Endothelial cell of umbilical vein (primary cell): ENCODE measurements around the gene PPM1H. TPM values are rescaled to one million over a fixed set of nuclear protein-coding genes. Genes with fewer than 3 reads are reported as not detected.

Experiments used
- BruUV-seq: library from RNA; stranded (reverse); fragments of 400-500 nt; replicated peaks from 2 replicates; lab custom pipeline; 2021; lab: Mats Ljungman, UMichigan
- CTCF ChIA-PET: fragments of 300-600, 350-600 bp; sonication (Branson Sonifier 250); formaldehyde crosslinking; loops from one replicate; lab custom pipeline; 2021; ENCODE audit warnings: antibody characterized with exemption, inconsistent platforms; lab: Charles Lee
- POLR2A ChIA-PET: fragments of 300-600, 350-600 bp; sonication (Branson Sonifier 250); formaldehyde crosslinking; loops from one replicate; lab custom pipeline; 2021; ENCODE audit warnings: antibody characterized with exemption, inconsistent platforms; lab: Charles Lee
- DNase-seq: peaks from one replicate; pipeline ENCODE4 v3.0.0-alpha.2; 2011; ENCODE audit warnings: low read depth, low spot score
- FAIRE-seq: peaks from 2 replicates; lab custom pipeline; 2011; peaks lifted over from hg19 to GRCh38; lab: Jason Lieb, UNC
- H2AFZ ChIP-seq: 2 replicates; pipeline ENCODE4 v1.6.0; 2012; ENCODE audit warnings: low read depth, low read length, control low read depth, inconsistent platforms
- H3K27ac ChIP-seq: 2 replicates; pipeline ENCODE4 v1.5.1; 2011; ENCODE audit warnings: low read depth, mild to moderate bottlenecking, control low read depth, low read length, moderate library complexity; ENCODE audit not compliant: insufficient read depth
- H3K27me3 ChIP-seq, 2 experiments: 2 replicates each; pipeline versions ENCODE4 v1.6.0 to v1.6.1; 2011; ENCODE audit warnings: low read length in 2 of 2, mixed read lengths in 1 of 2; ENCODE audit not compliant: control insufficient read depth in 2 of 2, insufficient read depth in 2 of 2
- H3K36me3 ChIP-seq, 2 experiments: 2 replicates in 1 of 2; 3 replicates in 1 of 2; pipeline ENCODE4 v1.5.1; 2011; ENCODE audit warnings: low read length in 2 of 2, mild to moderate bottlenecking in 1 of 2, moderate library complexity in 1 of 2; ENCODE audit not compliant: control insufficient read depth in 2 of 2, insufficient read depth in 2 of 2; ENCODE audit errors: extremely low read depth in 1 of 2
- H3K4me1 ChIP-seq: 3 replicates; pipeline ENCODE4 v1.5.1; 2011; ENCODE audit warnings: mild to moderate bottlenecking, low read length; ENCODE audit not compliant: control insufficient read depth, insufficient read depth; ENCODE audit errors: extremely low read depth
- H3K4me2 ChIP-seq: 2 replicates; pipeline ENCODE4 v1.6.1; 2011; ENCODE audit warnings: low read length, control low read depth, mixed read lengths; ENCODE audit not compliant: insufficient read depth
- H3K4me3 ChIP-seq, 3 experiments: fragments of 200-600 bp in 1 of 3; sonication (generic), shearing (Covaris generic) in 1 of 3; replicated peaks in 1 of 3; 2 replicates each; pipeline ENCODE4 v1.5.1; 2011 to 2016; ENCODE audit warnings: control low read depth in 3 of 3, low read length in 3 of 3, mild to moderate bottlenecking in 2 of 3, inconsistent platforms in 1 of 3, low read depth in 1 of 3, moderate library complexity in 1 of 3; ENCODE audit not compliant: insufficient read depth in 1 of 3
- H3K79me2 ChIP-seq: 2 replicates; pipeline ENCODE4 v1.6.0; 2012; ENCODE audit warnings: low read length, inconsistent platforms; ENCODE audit not compliant: control insufficient read depth, insufficient read depth
- H3K9ac ChIP-seq: replicated peaks from 2 replicates; pipeline ENCODE3; 2011; ENCODE audit warnings: low read length, control low read depth; ENCODE audit not compliant: insufficient read depth; ENCODE audit errors: extremely low read depth
- H3K9me1 ChIP-seq: replicated peaks from 3 replicates; pipeline ENCODE4 v1.6.0; 2011; ENCODE audit warnings: mild to moderate bottlenecking, low read length; ENCODE audit not compliant: control insufficient read depth, insufficient read depth; ENCODE audit errors: extremely low read depth
- H3K9me3 ChIP-seq: replicated peaks from 2 replicates; pipeline ENCODE4 v1.5.1; 2012; ENCODE audit warnings: low read length, inconsistent platforms; ENCODE audit not compliant: control insufficient read depth, insufficient read depth
- H4K20me1 ChIP-seq: replicated peaks from 2 replicates; pipeline ENCODE3; 2011; ENCODE audit warnings: mild to moderate bottlenecking, low read length; ENCODE audit not compliant: control insufficient read depth, insufficient read depth; ENCODE audit errors: extremely low read depth
- EZH2 ChIP-seq: IDR thresholded peaks from 2 replicates; pipeline ENCODE4 v1.6.1; 2012; ENCODE audit warnings: borderline replicate concordance, low read depth, mild to moderate bottlenecking, moderate library complexity, low read length, inconsistent platforms; ENCODE audit not compliant: severe bottlenecking
- FOS ChIP-seq: IDR thresholded peaks from 2 replicates; pipeline ENCODE4 v1.6.1; 2011; ENCODE audit warnings: mild to moderate bottlenecking, low read length, moderate library complexity, borderline replicate concordance; ENCODE audit not compliant: insufficient read depth
- GATA2 ChIP-seq: IDR thresholded peaks from 2 replicates; pipeline ENCODE4 v1.7.0; 2011; ENCODE audit warnings: low read depth, mild to moderate bottlenecking, moderate library complexity, mixed read lengths, low read length; ENCODE audit not compliant: insufficient read length, insufficient read depth
- MYC ChIP-seq: IDR thresholded peaks from one replicate; pipeline ENCODE4 v1.6.1; 2011; ENCODE audit warnings: mild to moderate bottlenecking, low read depth, low read length
- POLR2A ChIP-seq: IDR thresholded peaks from 2 replicates; pipeline ENCODE4 v1.6.1; 2012; ENCODE audit warnings: low read depth, mild to moderate bottlenecking, control low read depth, low read length
- POLR2AphosphoS5 ChIP-seq: IDR thresholded peaks from 2 replicates; pipeline ENCODE4 v1.6.1; 2012; ENCODE audit warnings: low read depth, mild to moderate bottlenecking, control low read depth, low read length, moderate library complexity; ENCODE audit not compliant: insufficient read depth
- dilution Hi-C: fragments of 300-500 bp; cut with MboI; formaldehyde crosslinking; loops from one replicate; pipeline ENCODE4 v1.15.0; 2019; ENCODE audit warnings: low sequenced_read_pairs; ENCODE audit not compliant: extremely low pct_ligation_motif_present
- intact Hi-C: fragments of 100-400 bp; cut with micrococcal nuclease; formaldehyde crosslinking; loops from one replicate; pipeline ENCODE4 v1.10.0; 2022
- polyA plus RNA-seq, 4 experiments: library from polyadenylated mRNA; depleted of rRNA in 3 of 4; stranded (reverse) in 3 of 4; unstranded in 1 of 4; fragments of >200 nt; gene quantifications; 2 replicates each; pipeline versions ENCODE4 v1.2.1 to v1.2.3, GENCODE V29; 2011 to 2012; ENCODE audit warnings: missing spikeins in 1 of 4
- total RNA-seq: library from RNA; stranded (reverse); gene quantifications from 2 replicates; pipeline ENCODE4 v1.2.3, GENCODE V29; 2021
- TF ChIP-seq, protein P1 (sequence below), 2 donors: IDR thresholded peaks; 1 replicate in 1 of 2; 2 replicates in 1 of 2; pipeline ENCODE4 v1.5.1; 2011; ENCODE audit warnings: low read length in 2 of 2, mild to moderate bottlenecking in 2 of 2, moderate library complexity in 2 of 2, control low read depth in 1 of 2, inconsistent platforms in 1 of 2, low read depth in 1 of 2; ENCODE audit not compliant: insufficient read depth in 1 of 2; ENCODE audit errors: extremely low read depth in 1 of 2
- TF ChIP-seq, protein P2 (sequence below): IDR thresholded peaks from 2 replicates; pipeline ENCODE4 v1.6.1; 2011; ENCODE audit not compliant: insufficient read depth, insufficient read length

Gene PPM1H
- total and polyA plus RNA-seq, 2 donors (not counting 3 experiments of a cell fraction or from before 2014, with no cell fraction given) = 1.0 to 7.2 TPM

DNA sequence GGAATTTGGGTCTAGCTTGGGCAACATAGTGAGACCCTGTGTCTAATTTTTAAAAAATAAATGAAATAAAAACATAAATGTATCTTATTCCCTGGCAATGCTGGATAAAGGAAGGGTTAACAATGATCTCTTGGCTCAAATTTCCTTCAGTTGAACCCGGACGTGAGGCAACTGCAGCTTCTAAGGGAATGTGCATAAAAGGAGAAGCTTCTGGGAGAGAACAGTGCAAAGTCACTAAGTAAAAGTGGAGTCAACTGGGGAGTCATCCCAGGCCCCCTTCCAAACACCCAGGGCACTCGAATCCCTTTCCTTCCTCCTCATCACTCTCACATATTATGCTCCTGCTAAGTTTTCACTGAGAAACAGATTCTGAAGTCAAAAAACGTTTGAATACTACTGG, 147.3 kb downstream of the PPM1H start:
- no peaks in the 10 kb centered on the region for H3K9me1 ChIP-seq
- ChIA-PET POLR2A (no interaction called here), CTCF (interaction anchor here (0.7 to 5.7 kb wide), 6 partner anchors 89 to 206 kb away, joined by 3 to 39 read pairs (median 5); no protein-coding TSS in a partner anchor)
- no peaks in the 10 kb centered on the region for H3K9me3 ChIP-seq
- no peak overlapping the region for H3K4me2 ChIP-seq
- no peaks in the 10 kb centered on the region for H4K20me1 ChIP-seq
- no peaks in the 10 kb centered on the region for H3K79me2 ChIP-seq
- BruUV-seq = no TSS peak
- H3K9ac ChIP-seq = no peak overlapping the region
- DNase-seq (peak; percentile 12), FAIRE-seq (no peak)
- H2AFZ ChIP-seq = peak overlapping the region; percentile 1
- H3K4me3 ChIP-seq = no peak overlapping the region
- TF ChIP-seq, protein P1, sequence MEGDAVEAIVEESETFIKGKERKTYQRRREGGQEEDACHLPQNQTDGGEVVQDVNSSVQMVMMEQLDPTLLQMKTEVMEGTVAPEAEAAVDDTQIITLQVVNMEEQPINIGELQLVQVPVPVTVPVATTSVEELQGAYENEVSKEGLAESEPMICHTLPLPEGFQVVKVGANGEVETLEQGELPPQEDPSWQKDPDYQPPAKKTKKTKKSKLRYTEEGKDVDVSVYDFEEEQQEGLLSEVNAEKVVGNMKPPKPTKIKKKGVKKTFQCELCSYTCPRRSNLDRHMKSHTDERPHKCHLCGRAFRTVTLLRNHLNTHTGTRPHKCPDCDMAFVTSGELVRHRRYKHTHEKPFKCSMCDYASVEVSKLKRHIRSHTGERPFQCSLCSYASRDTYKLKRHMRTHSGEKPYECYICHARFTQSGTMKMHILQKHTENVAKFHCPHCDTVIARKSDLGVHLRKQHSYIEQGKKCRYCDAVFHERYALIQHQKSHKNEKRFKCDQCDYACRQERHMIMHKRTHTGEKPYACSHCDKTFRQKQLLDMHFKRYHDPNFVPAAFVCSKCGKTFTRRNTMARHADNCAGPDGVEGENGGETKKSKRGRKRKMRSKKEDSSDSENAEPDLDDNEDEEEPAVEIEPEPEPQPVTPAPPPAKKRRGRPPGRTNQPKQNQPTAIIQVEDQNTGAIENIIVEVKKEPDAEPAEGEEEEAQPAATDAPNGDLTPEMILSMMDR (IDR thresholded peaks at IDR 0.05; ENCODE audit: extremely low read depth in 1 of 2, insufficient read depth in 1 of 2, low read depth in 1 of 2, low read length in 2 of 2) = no peak
- TF ChIP-seq MYC = no peak
- TF ChIP-seq EZH2 = no peak
- TF ChIP-seq, protein P2, sequence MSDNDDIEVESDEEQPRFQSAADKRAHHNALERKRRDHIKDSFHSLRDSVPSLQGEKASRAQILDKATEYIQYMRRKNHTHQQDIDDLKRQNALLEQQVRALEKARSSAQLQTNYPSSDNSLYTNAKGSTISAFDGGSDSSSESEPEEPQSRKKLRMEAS = no peak
- no peak for TF ChIP-seq POLR2A
- dilution Hi-C loops (loop anchor here (25.0 kb wide), 1 partner anchor 175 kb away; no protein-coding TSS in a partner anchor), intact Hi-C loops (no loop called here)
- peaks cover 62% of the 10 kb centered on the region for H3K4me1 ChIP-seq
- peak overlapping the region; percentile 99 for H3K27ac ChIP-seq
- H3K36me3 ChIP-seq = no peaks in the 10 kb centered on the region
- no peaks in the 10 kb centered on the region for H3K27me3 ChIP-seq

DNA sequence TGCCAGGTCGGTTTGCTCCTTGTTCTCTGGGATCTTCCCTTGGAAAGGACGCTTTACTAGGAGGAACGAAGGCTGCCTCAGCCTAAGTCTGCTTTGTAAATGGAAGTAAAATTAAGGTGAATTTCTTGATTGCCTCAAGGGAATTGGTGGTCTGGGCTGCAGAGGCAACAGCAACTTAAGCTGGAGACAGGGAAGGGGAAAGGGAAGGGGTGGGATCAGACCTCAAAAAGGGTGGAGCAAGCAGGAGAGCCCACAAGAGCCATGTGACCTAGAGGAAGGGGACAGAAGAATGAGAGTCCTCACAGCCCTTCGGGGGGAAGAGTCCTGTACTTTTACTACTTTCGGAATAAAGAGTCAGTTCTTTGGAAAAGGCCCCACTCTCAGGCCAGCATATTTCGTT, 147.9 kb downstream of the PPM1H start:
- Histone ChIP-seq H3K9me3 (no peaks in the 10 kb centered on the region), H3K4me1 (peaks cover 62% of the 10 kb centered on the region), H3K27me3 (no peaks in the 10 kb centered on the region), H3K9ac (peak overlapping the region; percentile 84), H3K79me2 (no peaks in the 10 kb centered on the region), H3K4me2 (peak overlapping the region; percentile 74), H3K9me1 (no peaks in the 10 kb centered on the region), H4K20me1 (no peaks in the 10 kb centered on the region), H3K4me3 (no peak overlapping the region), H3K36me3 (no peaks in the 10 kb centered on the region), H3K27ac (peak overlapping the region; percentile 99), H2AFZ (peak overlapping the region; percentile 35)
- intact Hi-C loops (no loop called here), dilution Hi-C loops (loop anchor here (25.0 kb wide), 1 partner anchor 175 kb away; no protein-coding TSS in a partner anchor)
- TF ChIP-seq GATA2 (no peak), POLR2AphosphoS5 (no peak), POLR2A (no peak), FOS (no peak)
- TF ChIP-seq, protein P2 = no peak
- TF ChIP-seq, protein P1 (IDR thresholded peaks at IDR 0.05; ENCODE audit: extremely low read depth in 1 of 2, insufficient read depth in 1 of 2, low read depth in 1 of 2, low read length in 2 of 2) = no peak
- DNase-seq = no peak
- BruUV-seq = no TSS peak
- FAIRE-seq = no peak
- ChIA-PET POLR2A (no interaction called here), CTCF (interaction anchor here (1.6 to 5.7 kb wide), 4 partner anchors 88 to 206 kb away, joined by 4 to 39 read pairs (median 10); no protein-coding TSS in a partner anchor)
